NK-92 (cell line): ENCODE data around the gene TCL1A.

Source experiments
- DNase-seq: peaks from one replicate; lab custom pipeline; 2025; ENCODE audit not compliant: unreplicated experiment; lab: John Stamatoyannopoulos, UW

TCL1A gene

DNA sequence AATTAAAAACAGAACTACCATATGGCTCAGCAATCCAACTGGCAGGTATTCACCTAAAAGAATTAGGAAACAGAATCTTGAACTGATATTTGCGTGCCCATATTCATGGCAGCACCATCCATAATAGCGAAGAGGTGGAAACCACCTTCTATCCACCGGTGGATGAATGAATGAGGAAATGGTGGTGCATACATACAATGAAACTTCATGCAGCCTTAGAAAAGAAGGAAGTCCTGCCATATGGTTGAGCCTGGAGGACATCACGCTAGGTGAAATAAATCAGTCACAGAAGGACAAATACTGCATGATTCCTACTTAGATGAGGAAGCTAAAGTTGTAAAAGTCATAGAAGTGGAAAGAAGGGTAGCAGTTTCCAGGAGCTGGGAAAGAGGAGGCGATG, 6.6 kb downstream of the TCL1A start:
- DNase-seq: no peak

- no peak for DNase-seq
Observed at GRCh38 chr14:95705518-95705917, 8.4 kb downstream of the TCL1A start.

DNA sequence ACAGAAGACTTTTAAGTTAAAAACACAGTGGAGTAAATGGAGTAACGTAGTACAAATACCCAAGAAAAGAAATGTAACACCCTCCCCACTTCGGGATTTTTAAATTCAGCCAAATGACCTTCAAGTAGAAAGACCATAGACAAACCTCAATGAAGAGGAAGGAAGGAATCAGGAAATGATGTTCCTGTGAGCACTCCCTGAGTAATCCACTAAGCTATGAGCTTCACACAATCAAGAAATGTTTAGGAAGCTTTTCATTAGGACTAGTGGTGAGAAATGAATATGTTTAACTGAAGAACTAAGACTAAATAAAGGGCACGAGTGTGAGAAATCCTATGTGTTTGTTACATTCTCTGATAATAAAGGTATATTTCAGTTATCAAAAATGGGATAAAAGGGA, 10.1 kb downstream of the TCL1A start:
- DNase-seq: no peak

DNA sequence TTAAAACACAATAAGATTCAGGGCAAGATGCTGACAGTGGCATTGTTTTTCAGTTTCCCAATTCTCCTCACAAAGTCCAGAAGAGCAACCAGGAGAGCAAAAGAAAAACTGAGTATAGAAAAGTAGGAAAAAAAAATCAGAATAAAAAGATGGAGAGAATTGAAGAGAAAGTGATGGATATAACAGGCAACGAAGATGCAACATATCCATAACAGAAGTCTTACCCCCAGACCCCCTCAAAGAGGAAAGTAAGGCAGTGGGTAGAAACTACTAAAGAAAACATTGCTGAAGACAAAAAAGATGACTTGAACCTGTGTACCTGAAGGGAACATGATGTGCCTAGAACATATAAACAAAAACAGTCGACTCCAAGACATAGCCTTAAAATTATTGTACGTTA, 10.6 kb downstream of the TCL1A start:
- DNase-seq: no peak

DNA sequence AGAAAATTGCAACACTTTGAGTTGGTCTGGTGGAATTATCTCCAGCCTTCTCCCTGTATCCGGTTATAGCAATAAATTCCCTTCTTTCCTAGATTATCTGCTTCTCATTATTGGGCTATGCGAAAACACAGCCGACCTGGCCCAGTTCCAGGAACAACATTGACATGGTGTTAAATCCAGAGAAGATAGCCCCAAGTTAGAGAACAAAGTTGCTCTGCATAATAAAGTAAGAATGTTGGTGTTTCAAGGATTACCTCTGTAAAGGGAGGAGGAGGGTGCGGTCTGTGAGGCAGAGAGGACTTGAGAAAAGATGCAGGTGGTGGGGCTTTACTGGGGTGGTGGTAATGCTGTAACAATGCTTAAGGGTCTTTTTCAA, 12.1 kb downstream of the TCL1A start:
- DNase-seq: no peak

- no peak for DNase-seq
Observed at GRCh38 chr14:95700221-95700976, 13.5 kb downstream of the TCL1A start.

DNA sequence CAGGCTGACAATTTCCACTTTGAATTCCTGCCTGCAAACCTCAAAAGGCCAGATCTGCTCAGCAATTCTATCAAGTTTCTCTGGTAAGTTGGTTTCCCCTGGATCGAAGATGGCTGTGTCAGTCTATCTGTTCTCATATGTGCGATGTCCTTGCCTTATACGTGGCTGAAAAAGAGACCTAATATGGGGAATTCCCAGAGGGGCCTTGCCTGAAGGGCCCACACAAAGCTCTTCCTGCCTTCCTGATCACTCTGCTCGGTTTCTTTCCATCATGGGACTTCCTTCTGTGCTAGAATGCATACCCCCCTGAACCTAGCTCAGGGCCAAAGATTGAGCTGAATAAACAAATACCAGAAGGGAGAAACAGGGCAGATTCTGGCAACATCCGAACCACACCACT, 14.5 kb downstream of the TCL1A start:
- DNase-seq: no peak

- no peak for DNase-seq
Observed at GRCh38 chr14:95698287-95698686, 15.6 kb downstream of the TCL1A start.

GRCh38 chr14:95697764-95698163, 16.2 kb downstream of the TCL1A start:
- no peak for DNase-seq

GRCh38 chr14:95696741-95697140, 17.2 kb downstream of the TCL1A start:
- no peak for DNase-seq

DNA sequence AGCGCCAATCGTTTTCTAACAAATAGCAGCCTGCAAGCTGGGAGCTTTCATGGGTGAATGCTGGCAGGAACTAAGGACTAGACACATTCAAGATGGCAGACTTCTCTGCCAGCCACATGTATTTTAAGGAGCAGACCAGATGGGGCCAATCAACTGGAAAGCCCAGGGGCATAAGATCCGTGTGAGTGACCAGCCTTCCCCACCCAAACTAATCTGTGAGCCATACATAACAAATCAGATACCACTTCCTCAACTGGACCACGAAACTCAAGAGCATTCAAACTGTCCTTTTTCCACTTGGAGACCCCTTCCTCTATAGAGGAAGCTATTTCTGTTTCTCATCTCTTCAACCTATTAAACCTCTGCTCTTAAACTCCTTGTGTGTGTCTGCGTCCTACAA, 18.0 kb downstream of the TCL1A start:
- no peak for DNase-seq

GRCh38 chr14:95695051-95695450, 18.9 kb downstream of the TCL1A start:
- no peak for DNase-seq

DNA sequence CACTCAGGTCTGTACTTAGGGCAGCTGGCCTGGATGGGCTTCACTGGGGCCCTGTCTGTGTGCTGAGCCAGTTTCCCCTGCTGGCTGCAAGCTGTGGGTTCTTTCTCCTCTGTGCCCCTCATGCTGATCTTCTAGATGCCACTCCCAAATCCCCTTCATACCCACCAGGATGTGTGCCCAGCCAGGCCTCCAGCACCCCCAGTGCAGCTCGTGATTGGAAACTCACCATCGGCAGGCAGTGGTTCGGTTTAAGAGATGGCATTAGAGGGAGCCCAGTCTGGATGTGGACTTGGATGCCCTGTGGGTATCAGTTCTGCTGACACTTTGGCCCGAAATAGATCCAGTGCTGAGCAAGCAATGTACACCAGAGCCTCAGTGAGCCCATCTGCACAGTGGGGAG, 21.8 kb downstream of the TCL1A start:
- DNase-seq: no peak

DNA sequence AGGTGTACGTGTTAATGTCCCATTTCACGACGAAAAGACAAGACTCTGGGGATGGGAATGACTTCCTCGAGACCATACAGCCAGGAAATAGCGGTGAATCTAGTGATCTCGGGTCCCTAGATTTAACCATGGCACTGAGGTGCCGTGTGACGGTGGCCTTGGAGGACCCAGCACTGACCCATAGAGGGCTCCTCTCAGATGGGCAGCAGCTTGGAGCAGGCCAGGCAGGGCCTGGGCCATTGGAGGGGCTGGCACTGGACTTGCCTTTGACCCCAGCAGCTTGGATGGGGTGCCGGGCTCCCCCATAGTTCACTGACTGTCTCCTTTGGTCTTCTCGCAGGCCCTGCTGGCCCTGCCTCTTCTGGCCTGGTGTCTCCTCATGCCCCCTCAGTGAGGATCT, 22.3 kb downstream of the TCL1A start:
- DNase-seq: no peak

- no peak for DNase-seq
Observed at GRCh38 chr14:95690815-95691214, 23.1 kb downstream of the TCL1A start.

GRCh38 chr14:95689441-95689840, 24.5 kb downstream of the TCL1A start:
- DNase-seq: no peak

GRCh38 chr14:95686935-95687334, 27.0 kb downstream of the TCL1A start:
- no peak for DNase-seq

DNA sequence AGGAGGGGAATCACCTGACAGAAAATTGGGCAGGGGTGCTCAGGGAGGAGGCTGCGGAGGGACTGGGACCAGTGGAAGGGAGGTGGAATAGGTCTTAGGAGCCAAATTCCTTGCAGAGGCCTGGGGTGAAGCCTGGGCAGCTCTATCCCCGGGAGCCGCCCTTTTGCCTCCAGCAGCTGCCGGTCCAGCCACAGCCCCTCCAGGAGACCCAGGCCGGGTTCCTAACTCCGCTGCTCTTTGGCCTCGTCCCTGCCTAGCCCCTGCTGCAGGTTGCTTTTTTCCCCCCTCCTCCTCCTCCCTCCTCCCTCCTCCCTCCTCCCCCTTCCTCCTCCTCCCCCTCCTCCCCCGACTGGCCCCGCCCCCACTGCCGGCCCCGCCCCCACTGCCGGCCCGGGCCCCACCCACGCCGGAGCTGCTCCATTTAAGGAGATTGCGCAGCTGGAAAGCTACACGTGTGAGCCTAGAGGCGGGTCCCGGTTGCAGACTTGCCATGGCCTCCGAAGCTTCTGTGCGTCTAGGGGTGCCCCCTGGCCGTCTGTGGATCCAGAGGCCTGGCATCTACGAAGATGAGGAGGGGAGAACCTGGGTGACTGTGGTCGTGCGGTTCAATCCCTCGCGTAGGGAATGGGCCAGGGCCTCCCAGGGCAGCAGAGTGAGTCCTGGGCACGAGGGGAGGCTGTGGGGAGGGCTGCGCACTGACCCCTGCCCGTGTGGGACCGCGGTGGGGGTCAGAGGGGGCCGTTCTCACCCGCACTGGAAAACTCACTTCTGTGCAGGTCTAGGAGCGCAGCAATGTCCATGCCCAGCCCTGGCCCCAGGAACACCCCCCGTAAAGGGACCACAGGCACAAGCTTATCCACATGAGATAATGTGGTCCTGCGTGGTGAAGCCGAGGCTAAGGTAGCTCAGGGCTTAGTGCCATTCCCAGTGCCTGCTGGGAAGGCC, 27.7 kb downstream of the TCL1A start, which contains the start of gene TCL1B:
TCL1B (plus strand) TSS at position 449 of the 945 bp plus-strand sequence; CDS start at position 491, 42 bp downstream.
- DNase-seq: no peak

DNA sequence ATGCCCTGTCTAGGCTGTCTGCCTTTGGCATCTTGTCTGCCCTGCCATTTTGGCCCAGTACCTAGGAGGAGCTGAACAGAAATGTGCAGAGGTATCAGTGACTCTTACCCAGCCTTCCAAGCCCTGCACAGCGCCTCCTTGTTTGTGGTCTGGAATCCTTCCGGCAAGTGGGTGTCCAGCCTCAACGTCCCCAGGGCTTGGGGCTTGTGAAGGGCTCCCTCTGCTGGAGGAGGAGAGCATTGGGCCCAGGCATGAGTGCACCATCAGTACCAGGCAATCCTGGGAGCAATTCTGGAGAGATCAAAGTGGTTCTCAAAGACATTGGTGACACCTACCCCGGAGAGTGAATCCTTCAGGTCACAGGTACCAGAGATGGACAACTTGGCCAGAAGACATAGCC, 30.1 kb downstream of the TCL1A start:
- DNase-seq: no peak

GRCh38 chr14:95681153-95681552, 32.8 kb downstream of the TCL1A start:
- DNase-seq: no peak

DNA sequence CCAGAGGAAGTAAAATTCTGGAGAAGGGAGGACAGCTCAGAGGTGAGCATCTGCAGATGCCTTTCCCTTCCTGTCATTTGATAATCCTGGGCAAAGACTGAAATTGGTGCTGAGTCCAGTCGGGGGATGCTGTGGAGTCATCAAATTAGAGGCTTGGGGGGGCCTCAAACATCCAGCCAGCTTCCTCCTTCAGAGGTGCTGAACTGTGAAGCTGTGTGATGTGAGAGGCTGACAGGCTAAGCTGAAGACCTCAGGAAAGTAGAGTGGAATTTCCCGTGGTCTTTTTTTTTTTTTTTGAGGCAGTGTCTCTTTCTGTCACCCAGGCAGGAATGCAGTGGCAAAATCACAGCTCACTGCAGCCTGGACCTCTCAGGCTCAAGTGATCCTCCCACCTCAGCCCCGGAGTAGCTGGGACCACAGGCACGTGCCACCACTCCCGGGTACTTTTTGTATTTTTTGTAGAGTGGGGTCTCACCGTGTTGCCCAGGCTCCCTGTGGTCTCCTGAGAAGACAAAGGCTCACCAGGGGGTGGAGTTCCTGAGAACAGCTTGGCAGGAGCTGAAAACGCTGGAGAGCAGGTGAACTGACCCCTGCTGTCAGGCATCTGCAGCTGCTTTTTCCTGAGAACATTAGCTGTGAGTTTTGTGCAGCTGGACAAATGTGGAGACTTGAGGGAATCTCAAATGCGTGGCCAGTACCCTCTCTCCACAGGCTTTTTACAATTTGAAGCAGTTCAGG, 33.8 kb downstream of the TCL1A start:
- no peak for DNase-seq
